Mesothelial cell of epicardium (in vitro differentiated cells): ENCODE data around the gene AIF1L. TPM values are rescaled to one million over a fixed set of nuclear protein-coding genes. Genes with fewer than 3 reads are reported as not detected.
"Not testable (repeated sequence)": the region's sequence is repeated elsewhere in the genome, so short reads cannot be mapped to it uniquely, and the experiment has no call there.

Experiments used
- DNase-seq, 2 experiments: peaks; one replicate each; pipeline ENCODE4 v3.0.0; 2021; ENCODE audit warnings: low spot score in 2 of 2; ENCODE audit not compliant: unreplicated experiment in 2 of 2
- H3K27ac Mint-ChIP-seq: 2 replicates; pipeline ENCODE4 v1.8.0; 2021; ENCODE audit warnings: mixed read lengths
- H3K27me3 Mint-ChIP-seq: 2 replicates; pipeline ENCODE4 v1.8.0; 2021; ENCODE audit warnings: low read depth, mixed read lengths
- H3K36me3 Mint-ChIP-seq: 2 replicates; pipeline ENCODE4 v1.8.0; 2021; ENCODE audit warnings: mixed read lengths
- H3K4me1 Mint-ChIP-seq: 2 replicates; pipeline ENCODE4 v1.8.0; 2021; ENCODE audit warnings: mixed read lengths
- H3K4me3 Mint-ChIP-seq: 2 replicates; pipeline ENCODE4 v1.8.0; 2021; ENCODE audit warnings: mild to moderate bottlenecking, moderate library complexity, mixed read lengths
- H3K9me3 Mint-ChIP-seq: 2 replicates; pipeline ENCODE4 v1.8.0; 2021; ENCODE audit warnings: mixed read lengths
- total RNA-seq: library from RNA; stranded (reverse); gene quantifications from 3 replicates; pipeline ENCODE4 v1.2.1, GENCODE V29; 2021
- TF ChIP-seq, protein P1 (sequence below): fragments of 200-600 bp; sonication (generic); IDR thresholded peaks from one replicate; pipeline ENCODE4 v1.5.0; 2021; ENCODE audit warnings: antibody characterized with exemption; ENCODE audit not compliant: unreplicated experiment

AIF1L gene
- total RNA-seq, 1 donor from 2014 or later, result 23.1 TPM

GRCh38 chr9:131112374-131113154, 16.2 kb downstream of the AIF1L start:
- Mint-ChIP-seq H3K4me1 (no peaks in the 10 kb centered on the region), H3K27ac (no peak overlapping the region), H3K9me3 (no peaks in the 10 kb centered on the region), H3K36me3 (no peaks in the 10 kb centered on the region), H3K4me3 (no peak overlapping the region), H3K27me3 (no peaks in the 10 kb centered on the region)
- no peak for DNase-seq
- TF ChIP-seq, protein P1, sequence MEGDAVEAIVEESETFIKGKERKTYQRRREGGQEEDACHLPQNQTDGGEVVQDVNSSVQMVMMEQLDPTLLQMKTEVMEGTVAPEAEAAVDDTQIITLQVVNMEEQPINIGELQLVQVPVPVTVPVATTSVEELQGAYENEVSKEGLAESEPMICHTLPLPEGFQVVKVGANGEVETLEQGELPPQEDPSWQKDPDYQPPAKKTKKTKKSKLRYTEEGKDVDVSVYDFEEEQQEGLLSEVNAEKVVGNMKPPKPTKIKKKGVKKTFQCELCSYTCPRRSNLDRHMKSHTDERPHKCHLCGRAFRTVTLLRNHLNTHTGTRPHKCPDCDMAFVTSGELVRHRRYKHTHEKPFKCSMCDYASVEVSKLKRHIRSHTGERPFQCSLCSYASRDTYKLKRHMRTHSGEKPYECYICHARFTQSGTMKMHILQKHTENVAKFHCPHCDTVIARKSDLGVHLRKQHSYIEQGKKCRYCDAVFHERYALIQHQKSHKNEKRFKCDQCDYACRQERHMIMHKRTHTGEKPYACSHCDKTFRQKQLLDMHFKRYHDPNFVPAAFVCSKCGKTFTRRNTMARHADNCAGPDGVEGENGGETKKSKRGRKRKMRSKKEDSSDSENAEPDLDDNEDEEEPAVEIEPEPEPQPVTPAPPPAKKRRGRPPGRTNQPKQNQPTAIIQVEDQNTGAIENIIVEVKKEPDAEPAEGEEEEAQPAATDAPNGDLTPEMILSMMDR, result no peak

GRCh38 chr9:131113655-131114054, 17.3 kb downstream of the AIF1L start:
- TF ChIP-seq, protein P1, result no peak
- H3K4me1 Mint-ChIP-seq, result no peaks in the 10 kb centered on the region
- H3K27me3 Mint-ChIP-seq, result no peaks in the 10 kb centered on the region
- no peak overlapping the region for H3K4me3 Mint-ChIP-seq
- H3K36me3 Mint-ChIP-seq, result no peaks in the 10 kb centered on the region
- no peaks in the 10 kb centered on the region for H3K9me3 Mint-ChIP-seq
- H3K27ac Mint-ChIP-seq, result no peak overlapping the region
- no peak for DNase-seq

DNA sequence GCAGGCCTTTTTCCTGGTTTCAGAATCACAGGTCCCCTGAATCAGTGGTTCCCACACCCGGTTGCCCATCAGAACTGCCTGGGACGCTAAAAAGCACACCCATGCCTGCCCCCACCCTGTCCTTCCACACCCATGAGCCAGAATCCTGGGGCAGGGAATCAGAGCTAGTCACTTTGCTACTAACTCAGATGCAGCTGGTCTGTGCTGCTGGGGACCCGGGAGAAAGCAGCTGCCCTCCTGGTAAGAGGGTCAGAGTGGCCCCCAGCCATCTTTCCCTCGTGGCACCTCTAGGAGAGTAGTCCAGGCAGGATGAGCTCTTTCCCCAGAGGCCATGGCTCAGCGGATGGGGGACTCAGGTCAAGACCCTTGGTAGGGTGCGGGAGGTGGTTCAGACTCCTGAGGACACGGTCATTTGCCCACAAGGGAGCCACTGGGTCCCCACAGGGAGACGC, 17.8 kb downstream of the AIF1L start:
- H3K27me3 Mint-ChIP-seq, result no peaks in the 10 kb centered on the region
- H3K4me1 Mint-ChIP-seq, result no peaks in the 10 kb centered on the region
- no peaks in the 10 kb centered on the region for H3K36me3 Mint-ChIP-seq
- TF ChIP-seq, protein P1, result no peak
- H3K27ac Mint-ChIP-seq, result no peak overlapping the region
- H3K9me3 Mint-ChIP-seq, result no peaks in the 10 kb centered on the region
- H3K4me3 Mint-ChIP-seq, result no peak overlapping the region
- DNase-seq, result no peak

DNA sequence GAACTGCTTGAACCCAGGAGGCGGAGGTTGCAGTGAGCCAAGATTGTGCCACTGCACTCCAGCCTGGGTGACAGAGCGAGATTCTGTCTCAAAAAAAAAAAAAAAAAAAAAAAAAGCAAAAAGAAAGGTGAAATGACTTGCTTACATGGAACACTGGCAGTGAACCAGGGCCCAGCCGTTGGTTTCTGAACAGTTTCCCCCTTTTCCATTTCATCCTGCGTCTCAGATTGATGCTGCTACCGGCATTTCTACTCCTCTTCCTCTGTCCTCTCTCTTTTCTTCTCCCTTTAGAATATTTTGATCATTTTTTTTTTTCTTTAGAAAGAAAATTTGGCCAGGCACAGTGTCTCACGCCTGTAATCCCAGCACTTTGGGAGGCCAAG, 19.0 kb downstream of the AIF1L start:
- not testable (repeated sequence) for H3K4me3 Mint-ChIP-seq, H3K4me1 Mint-ChIP-seq, H3K27me3 Mint-ChIP-seq, H3K36me3 Mint-ChIP-seq, DNase-seq, H3K9me3 Mint-ChIP-seq, H3K27ac Mint-ChIP-seq

- no peak overlapping the region for H3K27ac Mint-ChIP-seq
- TF ChIP-seq, protein P1, result no peak
- H3K4me3 Mint-ChIP-seq, result no peak overlapping the region
- H3K4me1 Mint-ChIP-seq, result no peaks in the 10 kb centered on the region
- no peak for DNase-seq
- no peaks in the 10 kb centered on the region for H3K36me3 Mint-ChIP-seq
- no peaks in the 10 kb centered on the region for H3K9me3 Mint-ChIP-seq
- H3K27me3 Mint-ChIP-seq, result no peaks in the 10 kb centered on the region
These were observed 20.2 kb downstream of the AIF1L start for GRCh38 chr9:131116281-131117120.

- no peak for DNase-seq
- Mint-ChIP-seq H3K4me1 (no peaks in the 10 kb centered on the region), H3K9me3 (no peaks in the 10 kb centered on the region), H3K27me3 (no peaks in the 10 kb centered on the region), H3K4me3 (no peak overlapping the region), H3K27ac (no peak overlapping the region), H3K36me3 (no peaks in the 10 kb centered on the region)
- TF ChIP-seq, protein P1, result no peak
These were observed 20.9 kb downstream of the AIF1L start for GRCh38 chr9:131117121-131117761.
